Measurements from ENCODE around the gene CRNN.

Gene CRNN

GRCh38 chr1:152410028-152410427 is 4.0 kb downstream of the CRNN start:
- TF ChIP-seq YY1 (IDR thresholded peaks at IDR 0.05; ENCODE audit: low read depth) (no peak), CREB1 (IDR thresholded peaks at IDR 0.05; ENCODE audit: low read depth) (no peak), REST (IDR thresholded peaks at IDR 0.05; ENCODE audit: low read depth) (no peak), NFIC (IDR thresholded peaks at IDR 0.05) (no peak), ZBTB7A (IDR thresholded peaks at IDR 0.05; ENCODE audit: low read depth) (no peak), CEBPB (IDR thresholded peaks at IDR 0.05) (no peak), EP300 (IDR thresholded peaks at IDR 0.05; ENCODE audit: borderline replicate concordance) (no peak), FOXM1 (IDR thresholded peaks at IDR 0.05; ENCODE audit: borderline replicate concordance, low read depth) (no peak), TCF12 (IDR thresholded peaks at IDR 0.05; ENCODE audit: low read depth) (no peak), MAX (IDR thresholded peaks at IDR 0.05) (no peak), EGR1 (IDR thresholded peaks at IDR 0.05) (no peak), TEAD4 (IDR thresholded peaks at IDR 0.05) (no peak), TAF1 (IDR thresholded peaks at IDR 0.05; ENCODE audit: low read depth) (no peak), RAD21 (IDR thresholded peaks at IDR 0.05; ENCODE audit: low read depth) (no peak)

GRCh38 chr1:152408664-152409063 is 5.4 kb downstream of the CRNN start:
- TF ChIP-seq USF1 (IDR thresholded peaks at IDR 0.05) (no peak), YY1 (IDR thresholded peaks at IDR 0.05; ENCODE audit: low read depth) (no peak), TAF1 (IDR thresholded peaks at IDR 0.05; ENCODE audit: low read depth) (no peak), EP300 (IDR thresholded peaks at IDR 0.05; ENCODE audit: borderline replicate concordance) (no peak), FOXM1 (IDR thresholded peaks at IDR 0.05; ENCODE audit: borderline replicate concordance, low read depth) (no peak), MAX (IDR thresholded peaks at IDR 0.05) (no peak), RAD21 (IDR thresholded peaks at IDR 0.05; ENCODE audit: low read depth) (no peak), CREB1 (IDR thresholded peaks at IDR 0.05; ENCODE audit: low read depth) (no peak), EGR1 (IDR thresholded peaks at IDR 0.05) (no peak)

GRCh38 chr1:152398812-152399698 is 15.0 kb downstream of the CRNN start:
- no peak for TF ChIP-seq USF1 (IDR thresholded peaks at IDR 0.05)
- no peak for TF ChIP-seq TCF12 (IDR thresholded peaks at IDR 0.05; ENCODE audit: low read depth)
- TF ChIP-seq EGR1 (IDR thresholded peaks at IDR 0.05): no peak
- TF ChIP-seq CEBPB (IDR thresholded peaks at IDR 0.05): no peak
- no peak for TF ChIP-seq ZBTB7A (IDR thresholded peaks at IDR 0.05; ENCODE audit: low read depth)
- peak; percentile 34; the same call in 1 of the 2 replicates for TF ChIP-seq RAD21 (IDR thresholded peaks at IDR 0.05; ENCODE audit: low read depth)
- no peak for TF ChIP-seq FOXM1 (IDR thresholded peaks at IDR 0.05; ENCODE audit: borderline replicate concordance, low read depth)
- TF ChIP-seq EP300 (IDR thresholded peaks at IDR 0.05; ENCODE audit: borderline replicate concordance): no peak

GRCh38 chr1:152397474-152397873 is 16.6 kb downstream of the CRNN start:
- no peak for TF ChIP-seq ZBTB7A (IDR thresholded peaks at IDR 0.05; ENCODE audit: low read depth)
- TF ChIP-seq CREB1 (IDR thresholded peaks at IDR 0.05; ENCODE audit: low read depth): no peak
- TF ChIP-seq EGR1 (IDR thresholded peaks at IDR 0.05): no peak
- TF ChIP-seq EP300 (IDR thresholded peaks at IDR 0.05; ENCODE audit: borderline replicate concordance): no peak
- no peak for TF ChIP-seq RAD21 (IDR thresholded peaks at IDR 0.05; ENCODE audit: low read depth)
- no peak for TF ChIP-seq REST (IDR thresholded peaks at IDR 0.05; ENCODE audit: low read depth)
- TF ChIP-seq TCF12 (IDR thresholded peaks at IDR 0.05; ENCODE audit: low read depth): no peak
- TF ChIP-seq CEBPB (IDR thresholded peaks at IDR 0.05): no peak
- no peak for TF ChIP-seq YY1 (IDR thresholded peaks at IDR 0.05; ENCODE audit: low read depth)
- no peak for TF ChIP-seq TAF1 (IDR thresholded peaks at IDR 0.05; ENCODE audit: low read depth)
- no peak for TF ChIP-seq TEAD4 (IDR thresholded peaks at IDR 0.05)
- no peak for TF ChIP-seq FOXM1 (IDR thresholded peaks at IDR 0.05; ENCODE audit: borderline replicate concordance, low read depth)
- TF ChIP-seq MAX (IDR thresholded peaks at IDR 0.05): no peak
- TF ChIP-seq NFIC (IDR thresholded peaks at IDR 0.05): no peak
- no peak for TF ChIP-seq USF1 (IDR thresholded peaks at IDR 0.05)

Measured in Ishikawa (cell line).